Activated B cell treated with CpG ODN at 0.5 μM for 24 hours (primary cell): ENCODE measurements around the gene NCAPD2. TPM values are rescaled to one million over a fixed set of nuclear protein-coding genes. Genes with fewer than 3 reads are reported as not detected.
A peak's percentile ranks its signal among the peaks of the same experiment; 100 is the strongest.

ENCODE experiments used
- ATAC-seq: fragments of 200-7000 bp; cut with Tn5 transposase; one replicate; pipeline ENCODE4 v1.10.0; 2021; ENCODE audit warnings: low read depth, mild to moderate bottlenecking, moderate library complexity
- CTCF ChIA-PET: fragments of 350-600 bp; sonication (Branson Sonifier 250); formaldehyde crosslinking; loops from one replicate; lab custom pipeline; 2021; ENCODE audit warnings: antibody characterized with exemption; lab: Charles Lee
- POLR2A ChIA-PET: fragments of 350-600 bp; sonication (Branson Sonifier 250); formaldehyde crosslinking; loops from one replicate; lab custom pipeline; 2021; ENCODE audit warnings: antibody characterized with exemption; lab: Charles Lee
- DNase-seq: peaks from one replicate; pipeline ENCODE4 v3.0.0; 2022
- H3K27ac Mint-ChIP-seq: one replicate; pipeline ENCODE4 v1.8.0; 2020; ENCODE audit warnings: mixed read lengths
- H3K27me3 Mint-ChIP-seq: one replicate; pipeline ENCODE4 v1.8.0; 2021; ENCODE audit warnings: mixed read lengths
- H3K36me3 Mint-ChIP-seq: one replicate; pipeline ENCODE4 v1.8.0; 2021; ENCODE audit warnings: low read depth, mixed read lengths
- H3K4me1 Mint-ChIP-seq: one replicate; pipeline ENCODE4 v1.8.0; 2021; ENCODE audit warnings: mixed read lengths
- H3K4me3 Mint-ChIP-seq: one replicate; pipeline ENCODE4 v1.8.0; 2020; ENCODE audit warnings: mild to moderate bottlenecking, mixed read lengths
- H3K9me3 Mint-ChIP-seq: one replicate; pipeline ENCODE4 v1.8.0; 2020; ENCODE audit warnings: mixed read lengths
- intact Hi-C: fragments of 100-400 bp; cut with micrococcal nuclease; formaldehyde crosslinking; loops from one replicate; pipeline ENCODE4 v1.15.1; 2024
- total RNA-seq: library from RNA; stranded (reverse); gene quantifications from 2 replicates; pipeline ENCODE4 v1.2.3, GENCODE V29; 2022
- TF ChIP-seq, protein P1 (sequence below): fragments of 200-600 bp; IDR thresholded peaks from one replicate; pipeline ENCODE4 v1.8.0; 2022; ENCODE audit warnings: antibody characterized with exemption, mild to moderate bottlenecking

The NCAPD2 gene
- total RNA-seq, 1 donor from 2014 or later, result 40.9 TPM

DNA sequence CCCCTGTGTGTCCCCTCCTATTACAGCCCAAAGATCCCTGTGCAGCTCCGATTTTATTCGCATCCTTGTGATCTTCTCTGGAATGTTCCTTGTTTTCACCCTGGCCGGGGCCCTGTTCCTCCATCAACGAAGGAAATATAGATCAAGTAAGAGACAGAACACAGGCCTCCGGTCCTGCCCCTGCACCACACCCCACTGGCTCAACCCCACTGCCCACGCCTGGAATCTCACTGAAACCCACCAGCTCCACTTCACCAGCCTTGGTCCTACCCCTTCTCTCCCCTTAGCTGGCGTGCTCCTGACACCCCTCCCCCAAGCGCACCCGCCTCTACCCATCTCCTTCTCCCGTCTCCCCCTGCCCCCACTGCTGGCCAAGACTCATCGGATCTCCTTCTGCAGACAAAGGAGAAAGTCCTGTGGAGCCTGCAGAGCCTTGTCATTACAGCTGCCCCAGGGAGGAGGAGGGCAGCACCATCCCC lies 43.0 kb upstream of the NCAPD2 start:
- DNase-seq (no peak), ATAC-seq (no peak)
- peaks cover 60% of the 10 kb centered on the region for H3K36me3 Mint-ChIP-seq
- CTCF ChIA-PET, result interaction anchor here (0.7 to 3.1 kb wide), 4 partner anchors 13 to 87 kb away, joined by 3 to 24 read pairs (median 6); no protein-coding TSS in a partner anchor
- intact Hi-C loops, result loop anchor here (1.0 kb wide), 2 partner anchors 8 to 42 kb away; partner anchors contain the start of gene MRPL51
- peak overlapping the region; percentile 99 for H3K27ac Mint-ChIP-seq
- TF ChIP-seq, protein P1, sequence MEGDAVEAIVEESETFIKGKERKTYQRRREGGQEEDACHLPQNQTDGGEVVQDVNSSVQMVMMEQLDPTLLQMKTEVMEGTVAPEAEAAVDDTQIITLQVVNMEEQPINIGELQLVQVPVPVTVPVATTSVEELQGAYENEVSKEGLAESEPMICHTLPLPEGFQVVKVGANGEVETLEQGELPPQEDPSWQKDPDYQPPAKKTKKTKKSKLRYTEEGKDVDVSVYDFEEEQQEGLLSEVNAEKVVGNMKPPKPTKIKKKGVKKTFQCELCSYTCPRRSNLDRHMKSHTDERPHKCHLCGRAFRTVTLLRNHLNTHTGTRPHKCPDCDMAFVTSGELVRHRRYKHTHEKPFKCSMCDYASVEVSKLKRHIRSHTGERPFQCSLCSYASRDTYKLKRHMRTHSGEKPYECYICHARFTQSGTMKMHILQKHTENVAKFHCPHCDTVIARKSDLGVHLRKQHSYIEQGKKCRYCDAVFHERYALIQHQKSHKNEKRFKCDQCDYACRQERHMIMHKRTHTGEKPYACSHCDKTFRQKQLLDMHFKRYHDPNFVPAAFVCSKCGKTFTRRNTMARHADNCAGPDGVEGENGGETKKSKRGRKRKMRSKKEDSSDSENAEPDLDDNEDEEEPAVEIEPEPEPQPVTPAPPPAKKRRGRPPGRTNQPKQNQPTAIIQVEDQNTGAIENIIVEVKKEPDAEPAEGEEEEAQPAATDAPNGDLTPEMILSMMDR, result no peak
- no peaks in the 10 kb centered on the region for H3K27me3 Mint-ChIP-seq
- no peaks in the 10 kb centered on the region for H3K9me3 Mint-ChIP-seq
- H3K4me3 Mint-ChIP-seq, result peak overlapping the region; percentile 97
- H3K4me1 Mint-ChIP-seq, result peaks cover 63% of the 10 kb centered on the region
- POLR2A ChIA-PET, result interaction anchor here (1.0 to 5.2 kb wide), 13 partner anchors 8 to 492 kb away, joined by 3 to 173 read pairs (median 16); partner anchors contain the start of genes CDCA3, GAPDH, MRPL51 and RNU7-1

DNA sequence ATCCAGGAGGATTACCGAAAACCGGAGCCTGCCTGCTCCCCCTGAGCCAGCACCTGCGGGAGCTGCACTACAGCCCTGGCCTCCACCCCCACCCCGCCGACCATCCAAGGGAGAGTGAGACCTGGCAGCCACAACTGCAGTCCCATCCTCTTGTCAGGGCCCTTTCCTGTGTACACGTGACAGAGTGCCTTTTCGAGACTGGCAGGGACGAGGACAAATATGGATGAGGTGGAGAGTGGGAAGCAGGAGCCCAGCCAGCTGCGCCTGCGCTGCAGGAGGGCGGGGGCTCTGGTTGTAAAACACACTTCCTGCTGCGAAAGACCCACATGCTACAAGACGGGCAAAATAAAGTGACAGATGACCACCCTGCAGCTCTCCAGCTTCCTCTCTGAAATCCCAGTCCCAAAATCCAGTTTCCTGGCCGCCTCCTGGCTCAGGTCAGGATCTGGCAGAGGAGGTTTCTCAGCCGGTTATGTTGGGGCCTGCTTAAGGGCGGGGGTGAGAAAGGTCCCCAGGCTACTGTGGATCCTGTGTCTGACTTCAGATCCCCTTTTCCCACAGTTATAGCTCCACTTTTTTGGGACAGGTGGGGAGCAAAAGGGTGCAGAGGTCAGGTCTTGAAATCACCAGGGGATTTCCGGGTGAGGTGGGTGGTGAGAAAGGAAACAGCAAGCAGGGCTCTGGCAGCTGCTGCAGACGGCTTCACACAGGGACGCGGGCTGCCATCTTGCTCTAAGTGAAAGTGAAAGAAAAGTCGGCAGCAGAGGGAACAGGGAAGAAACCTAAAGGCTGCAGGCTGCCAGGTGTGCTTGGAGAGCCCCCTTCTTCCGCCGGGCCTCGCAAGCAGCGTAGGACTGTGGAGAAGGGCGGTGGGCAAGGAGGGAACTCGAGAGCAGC lies 42.3 kb upstream of the NCAPD2 start, which contains the start of gene TAPBPL:
TSS of gene TAPBPL (plus strand) at position 695 of the 897 bp plus-strand sequence. CDS start 207 bp downstream, outside the sequence.
- TF ChIP-seq, protein P1, result no peak
- Mint-ChIP-seq H3K4me3 (peak within 1 kb of the TSS; percentile 97), H3K4me1 (peaks cover 58% of the 10 kb centered on the region), H3K27ac (peak within 1 kb of the TSS; percentile 99), H3K36me3 (peaks cover 67% of the 10 kb centered on the region), H3K27me3 (no peaks in the 10 kb centered on the region), H3K9me3 (no peaks in the 10 kb centered on the region)
- ATAC-seq (peak; percentile 86), DNase-seq (peak; percentile 62)
- CTCF ChIA-PET, result interaction anchor here (0.7 to 3.1 kb wide), 6 partner anchors 10 to 86 kb away, joined by 3 to 24 read pairs (median 8); no protein-coding TSS in a partner anchor
- intact Hi-C loops, result loop anchor here (1.0 kb wide), 5 partner anchors 8 to 42 kb away; partner anchors contain the start of gene MRPL51
- POLR2A ChIA-PET, result interaction anchor here (0.5 to 5.2 kb wide), 17 partner anchors 8 to 492 kb away, joined by 3 to 173 read pairs (median 12); partner anchors contain the start of genes CDCA3, COPS7A, GAPDH and MRPL51

DNA sequence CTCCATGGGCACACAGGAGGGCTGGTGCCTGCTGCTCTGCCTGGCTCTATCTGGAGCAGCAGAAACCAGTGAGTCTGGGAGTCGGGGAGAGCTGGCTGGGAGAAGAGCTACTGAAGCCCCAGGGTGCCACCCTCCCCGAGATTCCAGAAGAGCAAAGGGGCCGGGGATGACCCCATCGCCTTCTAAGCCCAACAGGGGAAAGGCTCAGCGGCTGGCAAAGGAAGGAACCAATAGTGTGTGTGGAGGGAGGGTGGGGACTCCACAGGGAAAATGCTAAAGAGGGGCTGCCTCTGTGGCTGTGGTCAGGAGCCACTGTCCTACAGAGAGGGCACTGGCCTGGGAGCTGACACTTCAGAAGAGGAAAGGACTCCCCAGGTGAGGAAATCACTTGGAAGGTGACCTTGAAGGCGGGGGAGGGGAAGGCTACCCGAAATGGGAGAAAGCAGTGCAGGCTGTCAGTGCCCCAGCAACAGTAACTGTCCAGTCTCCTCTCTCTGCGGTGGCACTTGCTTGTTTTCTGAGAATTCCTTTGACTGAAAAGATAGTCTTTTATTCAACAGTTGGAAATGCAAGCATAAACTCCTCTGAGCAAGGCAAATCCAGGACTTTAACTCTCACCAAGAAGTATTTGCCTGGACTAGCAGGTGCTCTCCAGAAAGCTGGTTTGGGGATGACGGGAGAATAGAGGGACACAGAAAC lies 41.5 kb upstream of the NCAPD2 start:
- peaks cover 71% of the 10 kb centered on the region for H3K36me3 Mint-ChIP-seq
- ChIA-PET CTCF (interaction anchor here (1.8 to 3.1 kb wide), 4 partner anchors 9 to 85 kb away, joined by 6 to 24 read pairs (median 11); no protein-coding TSS in a partner anchor), POLR2A (interaction anchor here (0.5 to 5.2 kb wide), 17 partner anchors 9 to 272 kb away, joined by 3 to 173 read pairs (median 12); partner anchors contain the start of genes COPS7A, GAPDH, MRPL51 and VAMP1)
- H3K4me3 Mint-ChIP-seq, result peak overlapping the region; percentile 97
- no peak for DNase-seq
- peak; percentile 7 for ATAC-seq
- H3K27ac Mint-ChIP-seq, result peak overlapping the region; percentile 99
- TF ChIP-seq, protein P1, result no peak
- no peaks in the 10 kb centered on the region for H3K9me3 Mint-ChIP-seq
- no peaks in the 10 kb centered on the region for H3K27me3 Mint-ChIP-seq
- intact Hi-C loops, result loop anchor here (1.0 kb wide), 3 partner anchors 9 to 25 kb away; no protein-coding TSS in a partner anchor
- H3K4me1 Mint-ChIP-seq, result peaks cover 57% of the 10 kb centered on the region

DNA sequence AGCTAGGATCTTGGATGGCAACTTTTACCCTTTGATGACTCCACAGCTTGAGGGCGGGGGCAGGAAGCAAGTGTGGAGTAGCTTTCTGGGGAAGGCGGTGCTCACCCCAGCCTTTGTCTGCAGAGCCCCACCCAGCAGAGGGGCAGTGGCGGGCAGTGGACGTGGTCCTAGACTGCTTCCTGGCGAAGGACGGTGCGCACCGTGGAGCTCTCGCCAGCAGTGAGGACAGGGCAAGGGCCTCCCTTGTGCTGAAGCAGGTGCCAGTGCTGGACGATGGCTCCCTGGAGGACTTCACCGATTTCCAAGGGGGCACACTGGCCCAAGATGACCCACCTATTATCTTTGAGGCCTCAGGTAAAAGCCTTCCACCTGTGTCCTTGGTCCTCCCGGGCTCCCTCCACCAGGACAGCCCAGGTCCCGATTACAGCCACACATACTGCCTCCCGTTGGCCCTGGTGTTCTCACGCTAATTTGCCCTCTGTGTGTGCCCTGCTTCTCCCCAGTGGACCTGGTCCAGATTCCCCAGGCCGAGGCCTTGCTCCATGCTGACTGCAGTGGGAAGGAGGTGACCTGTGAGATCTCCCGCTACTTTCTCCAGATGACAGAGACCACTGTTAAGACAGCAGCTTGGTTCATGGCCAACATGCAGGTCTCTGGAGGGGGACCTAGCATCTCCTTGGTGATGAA lies 40.8 kb upstream of the NCAPD2 start:
- peaks cover 74% of the 10 kb centered on the region for H3K36me3 Mint-ChIP-seq
- intact Hi-C loops, result loop anchor here (1.0 kb wide), 3 partner anchors 8 to 26 kb away; no protein-coding TSS in a partner anchor

More for the DNA sequence above, 40.8 kb upstream of the NCAPD2 start:
- TF ChIP-seq, protein P1, result no peak
- no peak for DNase-seq
- Mint-ChIP-seq H3K4me1 (peaks cover 53% of the 10 kb centered on the region), H3K9me3 (no peaks in the 10 kb centered on the region), H3K27me3 (no peaks in the 10 kb centered on the region), H3K4me3 (peak overlapping the region; percentile 97), H3K27ac (peak overlapping the region; percentile 99)
- ChIA-PET POLR2A (interaction anchor here (0.6 to 5.2 kb wide), 9 partner anchors 10 to 216 kb away, joined by 3 to 173 read pairs (median 22); partner anchors contain the start of genes GAPDH, MRPL51 and VAMP1), CTCF (interaction anchor here (1.8 to 3.1 kb wide), 4 partner anchors 9 to 85 kb away, joined by 6 to 24 read pairs (median 11); no protein-coding TSS in a partner anchor)
- ATAC-seq, result no peak
